HepG2 (cell line): Measurements from ENCODE around the gene AGRN. TPM values are rescaled to one million over a fixed set of nuclear protein-coding genes. Genes with fewer than 3 reads are reported as not detected.

ENCODE experiments used
- AHDC1 ChIP-seq: sonication (generic); formaldehyde crosslinking; IDR thresholded peaks from 2 replicates; pipeline ENCODE4 v1.5.1; 2020; ENCODE audit warnings: mild to moderate bottlenecking, missing genetic modification reagents, borderline replicate concordance
- FOXO1 ChIP-seq: sonication (generic); formaldehyde crosslinking; IDR thresholded peaks from 2 replicates; pipeline ENCODE4 v1.4.0; 2020; ENCODE audit warnings: missing genetic modification reagents
- ISL2 ChIP-seq: sonication (generic); formaldehyde crosslinking; IDR thresholded peaks from 2 replicates; pipeline ENCODE4 v1.5.0; 2020; ENCODE audit warnings: missing genetic modification reagents
- MIXL1 ChIP-seq: IDR thresholded peaks from 2 replicates; pipeline ENCODE4 v1.6.1; 2016
- NCOA1 ChIP-seq: sonication (generic); formaldehyde crosslinking; IDR thresholded peaks from 2 replicates; pipeline ENCODE4 v1.9.0; 2021; ENCODE audit warnings: missing genetic modification reagents
- NRL ChIP-seq: sonication (generic); formaldehyde crosslinking; IDR thresholded peaks from 2 replicates; pipeline ENCODE4 v1.5.0; 2020; ENCODE audit warnings: missing genetic modification reagents, mild to moderate bottlenecking, moderate library complexity, borderline replicate concordance
- SIX1 ChIP-seq: sonication (generic); formaldehyde crosslinking; IDR thresholded peaks from 2 replicates; pipeline ENCODE4 v1.4.0; 2020; ENCODE audit warnings: missing genetic modification reagents, borderline replicate concordance
- SNAPC5 ChIP-seq: sonication (generic); formaldehyde crosslinking; IDR thresholded peaks from 2 replicates; pipeline ENCODE4 v1.8.1; 2023; ENCODE audit warnings: mild to moderate bottlenecking, missing genetic modification reagents, borderline replicate concordance
- SSRP1 ChIP-seq: IDR thresholded peaks from 2 replicates; pipeline ENCODE4 v1.6.1; 2016; ENCODE audit warnings: control low read depth
- TBX2 ChIP-seq: sonication (generic); formaldehyde crosslinking; IDR thresholded peaks from 2 replicates; pipeline ENCODE4 v1.5.0; 2020; ENCODE audit warnings: missing genetic modification reagents, mild to moderate bottlenecking, borderline replicate concordance
- U2AF1 ChIP-seq: fragments of 200-400 bp; formaldehyde crosslinking; optimal IDR thresholded peaks from 2 replicates; pipeline ENCODE3; 2017; ENCODE audit warnings: mild to moderate bottlenecking, low read depth, low read length
- UBTF ChIP-seq: sonication (generic); formaldehyde crosslinking; IDR thresholded peaks from 2 replicates; pipeline ENCODE4 v1.4.0; 2020; ENCODE audit warnings: mild to moderate bottlenecking, missing genetic modification reagents
- ZBTB33 ChIP-seq: sonication (generic); formaldehyde crosslinking; IDR thresholded peaks from 2 replicates; pipeline ENCODE4 v1.4.0; 2020; ENCODE audit warnings: missing genetic modification reagents
- ZFYVE20 ChIP-seq: sonication (generic); formaldehyde crosslinking; IDR thresholded peaks from 2 replicates; pipeline ENCODE4 v1.8.0; 2023; ENCODE audit warnings: low read depth, mild to moderate bottlenecking, moderate library complexity, missing genetic modification reagents, borderline replicate concordance
- ZNF253 ChIP-seq: sonication (generic); formaldehyde crosslinking; IDR thresholded peaks from 2 replicates; pipeline ENCODE4 v1.8.0; 2022; ENCODE audit warnings: mild to moderate bottlenecking, missing genetic modification reagents, borderline replicate concordance
- ZNF264 ChIP-seq: sonication (generic); formaldehyde crosslinking; IDR thresholded peaks from 2 replicates; pipeline ENCODE4 v1.4.0; 2020; ENCODE audit warnings: missing genetic modification reagents
- ZNF276 ChIP-seq: sonication (generic); formaldehyde crosslinking; IDR thresholded peaks from 2 replicates; pipeline ENCODE4 v1.4.0; 2020; ENCODE audit warnings: mild to moderate bottlenecking, low read depth, missing genetic modification reagents
- ZNF777 ChIP-seq: sonication (generic); formaldehyde crosslinking; IDR thresholded peaks from 2 replicates; pipeline ENCODE4 v1.4.0; 2020; ENCODE audit warnings: missing genetic modification reagents
- polyA plus RNA-seq, 8 experiments: library from polyadenylated mRNA; depleted of rRNA in 3 of 8; stranded (reverse) in 7 of 8; unstranded in 1 of 8; fragments of >200 nt; fragmentation: Illumina TruSeq in 4 of 8; extraction: Trizol in 4 of 8; gene quantifications; 2 replicates each; pipeline versions ENCODE4 v1.2.1 to v1.2.3, GENCODE V29; 2011 to 2016; ENCODE audit warnings: low read depth in 4 of 8, missing spikeins in 1 of 8, mixed read lengths in 1 of 8; ENCODE audit not compliant: insufficient read depth in 1 of 8
- total RNA-seq, 5 experiments: library from RNA; depleted of rRNA; stranded (reverse); fragments of >200 nt; fragmentation: Illumina TruSeq; extraction: Trizol; gene quantifications; 2 replicates each; pipeline ENCODE4 v1.2.3, GENCODE V29; 2016; ENCODE audit warnings: low read depth in 1 of 5

Gene AGRN
- total and polyA plus RNA-seq, 2 of the 13 experiments (the other 11 are each of a cell fraction or from before 2014, with no cell fraction given) = 29.8 to 65.2 TPM

GRCh38 chr1:1065265-1065939 lies 45.5 kb downstream of the AGRN start (continued):
- TF ChIP-seq ZFYVE20 (CRISPR knock-in tag) = no peak
- TF ChIP-seq ZNF253 (CRISPR knock-in tag) = no peak
- TF ChIP-seq AHDC1 = no peak
- no peak for TF ChIP-seq ZNF276 (CRISPR knock-in tag)
- no peak for TF ChIP-seq ISL2 (CRISPR knock-in tag)
- TF ChIP-seq NCOA1 (CRISPR knock-in tag) = no peak
- no peak for TF ChIP-seq ZNF777 (CRISPR knock-in tag)
- peak; percentile 40; the same call in 1 of the 2 replicates for TF ChIP-seq TBX2 (CRISPR knock-in tag)
- no peak for TF ChIP-seq SSRP1 (CRISPR knock-in tag)
- TF ChIP-seq SIX1 = no peak
- TF ChIP-seq ZBTB33 (CRISPR knock-in tag) = no peak
- TF ChIP-seq U2AF1 = no peak
- TF ChIP-seq MIXL1 = 0 out of 2 replicates have a peak, but pooled peaks have one; percentile 40
- no peak for TF ChIP-seq UBTF (CRISPR knock-in tag)
- TF ChIP-seq FOXO1 = no peak
- TF ChIP-seq NRL (CRISPR knock-in tag) = 0 out of 2 replicates have a peak, but pooled peaks have one; percentile 33
- no peak for TF ChIP-seq ZNF264 (CRISPR knock-in tag)
- no peak for TF ChIP-seq SNAPC5 (CRISPR knock-in tag)
